ENCODE data around the gene BPIFB2. TPM values are rescaled to one million over a fixed set of nuclear protein-coding genes. Genes with fewer than 3 reads are reported as not detected.

Gene BPIFB2
- polyA plus RNA-seq, 3 donors = not detected

DNA sequence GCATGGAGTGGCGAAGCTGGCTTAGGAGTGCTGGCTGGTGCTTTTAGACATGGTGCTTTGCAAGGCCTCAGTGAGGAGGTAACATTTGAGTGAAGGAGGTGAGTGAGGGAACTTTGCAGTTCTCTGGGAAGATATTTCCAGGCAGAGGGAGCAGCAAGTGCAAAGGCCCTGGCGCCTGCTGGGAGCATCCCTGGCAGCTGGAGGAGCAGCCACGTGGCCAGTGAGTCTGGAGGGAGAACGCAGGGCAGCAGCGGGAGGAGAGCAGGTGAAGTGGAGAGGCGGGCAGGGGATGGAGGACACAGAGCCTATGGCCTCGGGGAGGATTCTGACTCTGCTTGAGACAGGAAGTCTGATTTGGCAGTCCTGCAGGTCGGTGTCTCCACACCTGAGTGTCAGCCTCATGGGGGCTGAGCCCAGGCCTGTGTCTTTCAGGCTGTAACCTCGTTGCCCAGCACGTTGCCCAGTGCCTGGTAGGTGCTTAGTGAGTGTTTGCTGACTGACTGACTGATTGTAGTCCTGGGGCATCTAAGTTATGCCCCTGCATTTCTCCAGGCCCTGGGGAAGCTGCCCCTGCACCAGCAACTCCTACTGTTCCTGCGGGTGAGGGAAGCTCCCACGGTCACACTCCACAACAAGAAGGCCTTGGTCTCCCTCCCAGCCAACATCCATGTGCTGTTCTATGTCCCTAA lies 60.9 kb downstream of the BPIFB2 start:
- DNase-seq = no peak

DNA sequence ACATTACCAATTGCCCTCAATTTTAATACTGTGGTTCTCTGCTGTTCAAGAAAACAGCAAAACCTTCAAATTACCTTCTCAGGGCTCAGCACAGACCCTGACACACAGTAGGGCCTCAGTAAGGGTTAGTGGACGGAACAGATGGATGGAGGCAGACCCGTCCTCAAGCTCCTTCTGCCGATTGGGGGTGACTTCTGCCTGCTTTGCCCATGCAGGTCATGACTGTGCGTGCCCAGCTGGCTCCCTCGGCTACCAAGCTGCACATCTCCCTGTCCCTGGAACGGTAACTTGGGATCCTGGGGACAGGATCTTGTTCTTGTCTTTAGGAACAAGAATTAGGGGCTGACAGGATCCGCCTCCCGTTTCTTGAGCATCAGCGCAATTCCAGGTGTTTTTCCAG lies 62.2 kb downstream of the BPIFB2 start:
- DNase-seq = no peak

DNA sequence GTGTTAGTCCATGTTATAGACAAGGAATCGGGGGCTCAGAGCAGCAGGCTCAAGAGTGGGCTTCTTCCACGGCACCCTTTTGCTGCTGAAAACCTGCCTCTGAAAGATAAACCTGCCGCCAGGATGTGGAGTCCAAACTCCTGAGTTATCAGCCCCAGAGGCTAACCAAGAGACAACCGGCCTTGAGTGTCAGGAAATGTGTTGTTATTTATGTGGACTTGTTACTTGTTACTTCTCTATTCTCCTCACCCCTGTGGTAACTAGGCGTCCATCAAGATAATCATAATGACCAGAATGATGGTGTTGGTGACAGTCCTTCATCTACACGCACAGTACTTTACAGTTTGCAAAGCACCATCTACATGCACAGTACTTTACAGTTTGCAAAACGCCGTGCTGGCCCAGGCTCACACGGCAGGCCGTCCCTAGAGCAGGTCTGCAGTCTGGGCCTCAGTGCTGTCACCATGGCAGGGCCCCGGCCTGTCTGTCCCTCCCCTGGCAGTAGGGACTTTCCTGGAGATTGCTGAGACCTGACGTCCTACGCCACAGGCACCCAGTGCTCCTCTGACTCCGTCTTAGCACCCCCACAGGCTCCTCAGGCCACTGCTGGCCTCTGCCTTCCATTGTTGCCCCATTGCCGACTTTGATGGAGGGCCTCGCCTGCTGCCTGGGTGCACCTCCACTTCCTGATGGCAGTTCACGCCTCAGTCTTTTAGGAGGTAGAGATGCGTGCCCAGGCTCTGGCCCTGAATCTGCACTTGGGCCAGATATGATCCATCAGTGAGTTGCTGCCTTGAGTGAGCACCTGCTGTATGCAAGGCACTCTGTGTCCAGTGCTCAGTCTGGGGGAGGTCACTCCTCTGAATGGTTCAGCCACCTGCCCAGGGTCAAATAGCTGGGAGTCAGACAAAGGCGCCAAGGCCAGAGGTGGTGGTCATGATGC lies 62.9 kb downstream of the BPIFB2 start:
- DNase-seq = no peak

DNA sequence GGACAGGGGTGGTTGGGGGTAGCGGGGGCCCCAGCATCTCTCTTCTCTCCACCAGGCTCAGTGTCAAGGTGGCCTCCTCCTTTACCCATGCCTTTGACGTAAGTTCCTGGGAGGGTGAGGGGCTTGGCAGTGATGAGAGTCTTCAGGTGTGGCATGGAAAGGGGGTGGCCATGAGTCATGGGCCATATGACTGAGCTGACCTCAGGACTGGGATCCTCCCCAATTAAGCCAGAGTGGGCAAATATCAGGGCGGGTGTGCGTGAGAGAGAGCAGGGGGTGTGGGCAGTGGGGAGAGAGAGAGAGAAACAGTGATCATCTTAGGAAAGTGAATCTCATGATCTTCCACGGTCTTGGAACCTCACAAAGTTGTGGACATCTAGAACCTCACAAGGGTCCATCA lies 63.7 kb downstream of the BPIFB2 start:
- no peak for DNase-seq

DNA sequence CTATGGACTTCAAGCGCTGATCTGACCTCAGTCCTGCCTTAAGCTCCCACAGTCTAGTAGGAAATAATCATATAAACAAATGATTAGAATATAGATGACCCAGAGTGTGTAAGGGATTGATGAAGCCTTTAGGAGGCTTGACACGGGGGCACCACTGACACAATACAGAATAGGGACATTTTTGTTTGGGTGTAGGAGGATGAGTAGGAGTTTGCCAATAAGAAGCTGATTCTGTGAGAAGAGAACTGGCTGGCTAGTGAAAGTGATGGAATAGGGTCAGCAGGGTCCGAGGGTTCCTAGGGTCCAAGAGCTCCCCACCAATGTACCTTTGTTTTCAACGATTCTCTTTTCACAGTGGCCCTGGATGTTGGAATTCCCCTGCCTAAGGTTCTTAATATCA lies 64.9 kb downstream of the BPIFB2 start:
- no peak for DNase-seq

DNA sequence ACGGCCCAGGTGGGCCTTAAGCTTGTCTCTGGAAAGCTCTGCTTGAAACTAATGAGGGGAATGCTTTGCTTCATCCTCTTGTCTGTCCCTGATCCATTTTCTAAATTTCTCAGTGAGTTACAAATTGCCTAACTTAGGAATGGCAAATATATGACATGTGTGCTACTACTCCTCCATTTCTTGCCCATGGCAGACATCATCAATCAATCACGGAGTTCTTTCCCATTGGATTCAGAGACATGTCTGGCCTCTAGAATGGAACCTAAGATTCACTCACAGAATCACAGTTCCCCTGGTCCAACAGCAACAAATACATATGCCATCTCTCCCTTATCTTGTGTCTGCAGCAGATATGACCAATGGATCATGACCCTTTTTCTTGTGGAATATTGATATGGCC lies 65.3 kb downstream of the BPIFB2 start:
- no peak for DNase-seq

Other genes with a start within 250 kb of the BPIFB2 start
- 1 to 10 TPM; 7.8 to 9.9 (median 8.6) TPM for gene DNMT3B, start 245.3 kb upstream of the BPIFB2 start, polyA plus RNA-seq (ENCODE audit: insufficient read length in 3 of 3)
- gene MAPRE1, start 187.8 kb upstream of the BPIFB2 start, polyA plus RNA-seq (ENCODE audit: insufficient read length in 3 of 3) = 100 to 1,000 TPM; 101 to 109 (median 106) TPM
- under 1 TPM; 0.06 to 0.21 (median 0.09) TPM for gene EFCAB8, start 148.8 kb upstream of the BPIFB2 start, polyA plus RNA-seq (ENCODE audit: insufficient read length in 3 of 3)
- gene SUN5, start 3.3 kb upstream of the BPIFB2 start, polyA plus RNA-seq (ENCODE audit: insufficient read length in 3 of 3) = not detected
- gene BPIFB6, start 23.9 kb downstream of the BPIFB2 start, polyA plus RNA-seq (ENCODE audit: insufficient read length in 3 of 3) = not detected
- not detected for gene BPIFB3, start 46.2 kb downstream of the BPIFB2 start, polyA plus RNA-seq (ENCODE audit: insufficient read length in 3 of 3)
- not detected for gene BPIFB4, start 71.9 kb downstream of the BPIFB2 start, polyA plus RNA-seq (ENCODE audit: insufficient read length in 3 of 3)
- under 1 TPM in 1 of 3 donors, not detected in 2; 0.09 TPM for gene BPIFA2, start 160.5 kb downstream of the BPIFB2 start, polyA plus RNA-seq (ENCODE audit: insufficient read length in 3 of 3)
- gene BPIFA3, start 209.6 kb downstream of the BPIFB2 start, polyA plus RNA-seq (ENCODE audit: insufficient read length in 3 of 3) = not detected
- gene BPIFA1, start 228.3 kb downstream of the BPIFB2 start, polyA plus RNA-seq (ENCODE audit: insufficient read length in 3 of 3) = not detected

Measured in renal pelvis (tissue), 4 donors.